A549 (cell line): ENCODE measurements around the gene CYP4F11.

Source experiments
- BHLHE40 ChIP-seq: IDR thresholded peaks from 2 replicates; pipeline ENCODE4 v1.6.1; 2012; ENCODE audit warnings: low read depth, low read length, inconsistent platforms
- CHD2 ChIP-seq: fragments of 150-350 bp; IDR thresholded peaks from 2 replicates; pipeline ENCODE4 v1.6.1; 2014; ENCODE audit warnings: low read length; ENCODE audit not compliant: partially characterized antibody
- CTCF ChIP-seq: fragments of >200 bp; sonication (Bioruptor Twin); formaldehyde crosslinking; IDR thresholded peaks from 3 replicates; pipeline ENCODE4 v1.5.1; 2016
- E2F6 ChIP-seq: IDR thresholded peaks from 2 replicates; pipeline ENCODE4 v1.6.1; 2012; ENCODE audit warnings: low read depth, borderline replicate concordance
- EHMT2 ChIP-seq: fragments of 200-600 bp; sonication (generic); IDR thresholded peaks from 2 replicates; pipeline ENCODE4 v1.6.1; 2016; ENCODE audit warnings: antibody characterized with exemption, low read depth, mild to moderate bottlenecking, moderate library complexity
- FOXS1 ChIP-seq: fragments of 250-450 bp; sonication (Bioruptor Pico); IDR thresholded peaks from 2 replicates; pipeline ENCODE4 v1.5.0; 2020; ENCODE audit warnings: mild to moderate bottlenecking, moderate library complexity
- POLR2A ChIP-seq: IDR thresholded peaks from 2 replicates; pipeline ENCODE4 v1.6.1; 2012; ENCODE audit warnings: mild to moderate bottlenecking, low read length
- POLR2AphosphoS2 ChIP-seq: conservative IDR thresholded peaks from 2 replicates; pipeline ENCODE4 v1.6.1; 2012; ENCODE audit warnings: low read length, improper control_type of control experiment, inconsistent platforms
- TF ChIP-seq, protein P1 (sequence below): IDR thresholded peaks from 2 replicates; pipeline ENCODE4 v1.6.1; 2012
- TF ChIP-seq, protein P2 (sequence below): IDR thresholded peaks from 2 replicates; pipeline ENCODE4 v1.6.1; 2012
- TF ChIP-seq, protein P3 (sequence below): fragments of 250-450 bp; sonication (Bioruptor Pico); IDR thresholded peaks from 2 replicates; pipeline ENCODE4 v1.5.0; 2021; ENCODE audit warnings: mild to moderate bottlenecking, moderate library complexity, borderline replicate concordance

DNA sequence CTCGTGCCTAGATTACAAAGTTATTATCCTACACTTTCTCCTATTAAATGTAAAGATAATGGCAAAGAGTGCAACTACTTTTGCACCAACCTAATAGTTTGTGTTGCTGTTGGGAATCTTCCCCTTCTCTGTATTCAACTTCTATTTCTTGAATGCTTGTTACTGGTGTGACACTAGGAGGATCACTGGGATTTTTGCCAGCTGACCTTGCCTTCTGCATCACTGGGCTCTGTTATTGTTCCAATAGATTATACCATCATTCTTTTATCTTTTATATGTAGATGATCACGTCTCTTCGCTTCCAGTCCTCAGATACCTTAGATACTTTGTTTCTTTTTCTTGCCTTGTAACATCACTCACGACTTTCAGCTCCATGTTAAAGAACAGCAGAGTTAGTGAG, 11.0 kb upstream of the CYP4F11 start:
- TF ChIP-seq FOXS1 (CRISPR knock-in tag) (no peak), CTCF (no peak), POLR2A (no peak), EHMT2 (no peak), POLR2AphosphoS2 (no peak), BHLHE40 (no peak), CHD2 (no peak), E2F6 (no peak)
- TF ChIP-seq, protein P1, sequence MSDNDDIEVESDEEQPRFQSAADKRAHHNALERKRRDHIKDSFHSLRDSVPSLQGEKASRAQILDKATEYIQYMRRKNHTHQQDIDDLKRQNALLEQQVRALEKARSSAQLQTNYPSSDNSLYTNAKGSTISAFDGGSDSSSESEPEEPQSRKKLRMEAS, result no peak
- TF ChIP-seq, protein P2, sequence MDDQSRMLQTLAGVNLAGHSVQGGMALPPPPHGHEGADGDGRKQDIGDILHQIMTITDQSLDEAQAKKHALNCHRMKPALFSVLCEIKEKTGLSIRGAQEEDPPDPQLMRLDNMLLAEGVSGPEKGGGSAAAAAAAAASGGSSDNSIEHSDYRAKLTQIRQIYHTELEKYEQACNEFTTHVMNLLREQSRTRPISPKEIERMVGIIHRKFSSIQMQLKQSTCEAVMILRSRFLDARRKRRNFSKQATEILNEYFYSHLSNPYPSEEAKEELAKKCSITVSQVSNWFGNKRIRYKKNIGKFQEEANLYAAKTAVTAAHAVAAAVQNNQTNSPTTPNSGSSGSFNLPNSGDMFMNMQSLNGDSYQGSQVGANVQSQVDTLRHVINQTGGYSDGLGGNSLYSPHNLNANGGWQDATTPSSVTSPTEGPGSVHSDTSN, result no peak
- TF ChIP-seq, protein P3, sequence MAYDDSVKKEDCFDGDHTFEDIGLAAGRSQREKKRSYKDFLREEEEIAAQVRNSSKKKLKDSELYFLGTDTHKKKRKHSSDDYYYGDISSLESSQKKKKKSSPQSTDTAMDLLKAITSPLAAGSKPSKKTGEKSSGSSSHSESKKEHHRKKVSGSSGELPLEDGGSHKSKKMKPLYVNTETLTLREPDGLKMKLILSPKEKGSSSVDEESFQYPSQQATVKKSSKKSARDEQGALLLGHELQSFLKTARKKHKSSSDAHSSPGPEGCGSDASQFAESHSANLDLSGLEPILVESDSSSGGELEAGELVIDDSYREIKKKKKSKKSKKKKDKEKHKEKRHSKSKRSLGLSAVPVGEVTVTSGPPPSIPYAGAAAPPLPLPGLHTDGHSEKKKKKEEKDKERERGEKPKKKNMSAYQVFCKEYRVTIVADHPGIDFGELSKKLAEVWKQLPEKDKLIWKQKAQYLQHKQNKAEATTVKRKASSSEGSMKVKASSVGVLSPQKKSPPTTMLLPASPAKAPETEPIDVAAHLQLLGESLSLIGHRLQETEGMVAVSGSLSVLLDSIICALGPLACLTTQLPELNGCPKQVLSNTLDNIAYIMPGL (CRISPR knock-in tag), result no peak
